ENCODE measurements around the gene GNB1L.

Gene GNB1L

DNA sequence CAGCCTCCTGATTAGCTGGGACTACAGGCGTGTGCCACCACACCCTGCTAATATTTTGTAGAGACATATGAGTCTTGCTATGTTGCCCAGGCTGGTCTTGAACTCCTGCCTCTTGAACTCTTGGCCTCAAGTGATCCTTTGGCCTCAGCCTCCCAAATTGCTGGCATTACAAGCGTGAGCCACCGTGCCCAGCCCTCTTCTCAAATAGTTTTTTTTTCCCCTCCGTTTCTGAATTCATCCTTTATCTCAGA is 82.3 kb downstream of the GNB1L start:
- H3K27ac Mint-ChIP-seq = no peak overlapping the region
- ATAC-seq (ENCODE audit: low read depth) = no peak
- no peak overlapping the region for H3K4me3 Mint-ChIP-seq
- no peak for DNase-seq (ENCODE audit: low spot score in 2 of 2)
- H3K4me1 Mint-ChIP-seq = peaks cover 29% of the 10 kb centered on the region
- H3K36me3 Mint-ChIP-seq = no peaks in the 10 kb centered on the region
- H3K27me3 Mint-ChIP-seq = peaks cover 46% of the 10 kb centered on the region
- no peaks in the 10 kb centered on the region for H3K9me3 Mint-ChIP-seq

DNA sequence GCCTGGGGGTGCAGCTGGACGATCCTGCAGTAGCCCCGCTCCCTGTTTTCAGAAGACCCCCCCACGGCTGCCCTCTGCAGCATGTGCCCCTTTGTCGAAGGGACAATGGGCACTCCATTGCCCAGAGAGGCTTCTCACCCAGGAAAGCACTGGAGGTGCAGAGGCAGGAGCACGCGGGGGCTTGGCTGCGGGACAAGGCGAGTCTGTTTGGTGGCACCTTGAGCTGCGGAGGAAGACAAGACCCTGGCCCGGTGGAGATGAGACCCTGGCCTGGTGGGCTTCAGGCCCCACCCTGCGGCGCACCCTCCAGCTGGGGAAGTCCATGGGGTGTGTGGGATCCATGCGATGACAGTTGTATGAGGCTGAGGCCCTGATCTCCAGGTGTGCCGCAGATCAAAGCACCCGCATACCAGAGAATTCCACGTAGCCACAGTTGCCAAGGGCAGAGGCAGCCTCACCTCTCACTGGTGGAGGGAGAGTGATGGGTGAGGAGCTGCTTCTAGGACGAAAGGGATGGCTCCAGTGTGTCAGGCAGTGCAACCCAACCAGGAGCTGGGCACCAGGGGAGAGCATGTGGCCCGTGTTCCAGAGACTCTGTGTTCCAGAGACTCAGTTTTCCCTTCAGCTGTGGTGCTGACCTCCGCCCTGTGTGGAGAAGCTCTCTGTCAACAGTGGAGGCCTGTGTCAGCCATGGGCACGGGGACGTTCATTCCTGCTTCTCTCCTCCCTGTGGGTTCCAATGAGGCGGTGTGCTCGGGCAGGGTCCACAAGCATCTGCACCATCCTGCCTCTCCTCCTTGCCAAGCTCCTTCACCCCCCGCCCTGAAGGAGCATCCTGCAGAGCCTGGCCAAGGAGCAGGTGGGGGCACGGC is 84.1 kb downstream of the GNB1L start:
- Mint-ChIP-seq H3K4me1 (peaks cover 25% of the 10 kb centered on the region), H3K36me3 (no peaks in the 10 kb centered on the region), H3K4me3 (no peak overlapping the region), H3K27ac (no peak overlapping the region), H3K27me3 (peaks cover 37% of the 10 kb centered on the region), H3K9me3 (no peaks in the 10 kb centered on the region)
- DNase-seq (ENCODE audit: low spot score in 2 of 2) (no peak), ATAC-seq (ENCODE audit: low read depth) (no peak)

DNA sequence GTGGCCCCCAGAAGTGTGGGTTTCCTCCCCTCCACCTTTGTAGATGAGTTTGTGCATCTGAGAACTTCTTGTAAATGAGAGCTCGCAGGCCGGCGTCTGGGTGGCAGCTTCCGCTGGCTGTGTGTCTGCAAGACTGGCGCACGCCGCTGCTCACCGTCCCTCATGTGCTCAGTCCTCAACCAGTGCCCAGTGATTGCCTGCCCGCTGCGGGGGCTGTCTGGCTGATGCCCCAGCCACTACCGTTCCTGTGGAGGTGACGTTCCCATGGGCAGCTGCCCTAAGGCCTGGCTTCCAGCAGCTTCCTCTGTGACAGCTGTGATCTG is 85.3 kb downstream of the GNB1L start:
- Mint-ChIP-seq H3K36me3 (no peaks in the 10 kb centered on the region), H3K27me3 (peaks cover 39% of the 10 kb centered on the region), H3K4me3 (no peak overlapping the region), H3K27ac (no peak overlapping the region), H3K4me1 (peaks cover 24% of the 10 kb centered on the region), H3K9me3 (no peaks in the 10 kb centered on the region)
- no peak for DNase-seq (ENCODE audit: low spot score in 2 of 2)
- ATAC-seq (ENCODE audit: low read depth) = no peak

DNA sequence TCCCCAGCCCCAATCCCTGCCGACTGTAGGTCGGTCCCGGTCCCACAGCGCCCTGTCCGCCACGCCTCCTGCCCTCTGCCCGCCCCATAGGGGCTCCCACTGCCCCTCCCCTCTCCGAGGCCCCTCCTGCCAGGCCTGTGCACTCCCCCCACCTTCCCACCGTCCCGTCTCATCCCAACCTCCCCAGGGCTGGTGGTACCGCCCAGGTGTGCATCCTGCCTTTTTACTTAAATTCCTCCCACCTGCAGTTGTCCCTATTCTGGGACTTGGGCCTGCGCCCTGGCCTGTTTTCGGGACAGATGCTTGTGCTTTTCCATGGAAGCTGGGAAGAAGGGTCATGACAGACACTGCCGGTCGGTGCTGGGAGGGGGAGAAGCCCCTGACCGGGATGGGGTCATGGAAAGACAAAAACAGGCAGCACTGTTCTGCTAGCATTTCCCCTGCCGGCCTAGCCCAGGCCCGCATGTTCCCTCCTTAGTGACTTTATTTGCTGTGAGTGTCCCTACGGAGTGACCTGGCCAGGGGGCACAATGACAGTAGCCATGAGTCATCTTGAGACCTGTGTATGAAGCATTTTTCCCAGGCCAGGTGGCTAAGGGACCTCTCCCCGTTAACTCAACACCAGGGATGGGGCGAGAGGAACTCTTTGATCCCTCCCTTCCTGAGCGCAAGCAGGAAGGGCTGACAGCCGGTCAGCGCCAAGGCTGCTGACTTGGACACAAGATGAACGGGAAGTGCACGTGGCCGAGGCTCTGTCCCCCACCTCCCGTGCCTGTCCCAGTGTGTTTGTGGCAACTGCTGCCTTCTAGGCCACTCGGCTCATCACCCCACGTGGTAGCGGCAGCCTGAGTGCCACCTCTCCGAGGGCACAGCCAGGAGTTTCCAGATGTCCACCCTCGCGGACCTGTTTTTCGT is 87.0 kb downstream of the GNB1L start:
- peak; percentile 14 for ATAC-seq (ENCODE audit: low read depth)
- peak overlapping the region; percentile 73 for H3K27ac Mint-ChIP-seq
- H3K27me3 Mint-ChIP-seq = peaks cover 34% of the 10 kb centered on the region
- no peaks in the 10 kb centered on the region for H3K9me3 Mint-ChIP-seq
- H3K4me1 Mint-ChIP-seq = peaks cover 13% of the 10 kb centered on the region
- H3K4me3 Mint-ChIP-seq = peak overlapping the region; percentile 32
- no peak for DNase-seq (ENCODE audit: low spot score in 2 of 2)
- no peaks in the 10 kb centered on the region for H3K36me3 Mint-ChIP-seq

DNA sequence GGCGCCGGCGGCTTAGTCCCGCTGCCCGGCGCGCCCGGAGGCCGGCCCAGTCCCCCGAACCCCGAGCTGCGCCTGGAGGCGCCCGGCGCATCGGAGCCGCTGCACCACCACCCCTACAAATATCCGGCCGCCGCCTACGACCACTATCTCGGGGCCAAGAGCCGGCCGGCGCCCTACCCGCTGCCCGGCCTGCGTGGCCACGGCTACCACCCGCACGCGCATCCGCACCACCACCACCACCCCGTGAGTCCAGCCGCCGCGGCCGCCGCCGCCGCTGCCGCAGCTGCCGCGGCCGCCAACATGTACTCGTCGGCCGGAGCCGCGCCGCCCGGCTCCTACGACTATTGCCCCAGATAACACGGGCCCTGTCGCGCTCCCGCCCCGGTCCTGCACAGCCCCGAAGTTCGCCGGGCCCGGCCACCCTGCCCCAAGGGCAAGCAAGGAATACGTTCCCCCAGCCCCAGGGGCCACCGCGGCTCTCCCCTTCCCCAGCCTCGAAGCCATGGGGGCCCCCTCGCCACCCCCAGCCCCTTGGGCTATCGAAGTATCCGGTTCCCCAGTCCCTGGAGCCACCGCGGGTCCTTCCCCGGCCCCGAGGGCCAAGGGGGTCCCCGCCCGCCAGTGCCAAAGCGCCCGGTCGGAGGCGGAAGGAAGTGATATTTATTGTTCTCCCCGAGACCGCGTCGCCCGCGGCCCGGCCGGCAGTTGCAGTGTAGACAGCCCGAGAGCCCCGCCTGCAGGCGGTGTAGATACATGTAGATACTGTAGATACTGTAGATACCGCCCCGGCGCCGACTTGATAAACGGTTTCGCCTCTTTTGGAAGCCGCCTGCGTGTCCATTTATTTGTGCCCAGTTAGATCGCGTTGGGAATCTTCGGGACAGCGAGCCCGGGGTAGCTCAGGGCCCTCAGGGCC is 87.9 kb downstream of the GNB1L start:
- peak in 1 of 2 donors; percentile 36 for DNase-seq (ENCODE audit: low spot score in 2 of 2)
- H3K4me3 Mint-ChIP-seq = peak overlapping the region; percentile 49
- H3K9me3 Mint-ChIP-seq = no peaks in the 10 kb centered on the region

DNA sequence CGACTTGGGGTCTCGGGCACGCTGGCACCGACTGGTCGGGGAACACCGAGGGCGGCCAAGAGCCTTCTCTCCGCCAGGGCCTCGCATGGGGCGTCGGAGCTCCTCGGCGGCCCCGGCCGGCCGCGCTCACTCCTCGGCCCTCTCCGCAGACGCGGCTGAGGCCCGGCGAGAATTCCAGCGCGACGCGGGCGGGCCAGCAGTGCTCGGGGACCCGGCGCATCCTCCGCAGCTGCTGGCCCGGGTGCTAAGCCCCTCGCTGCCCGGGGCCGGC is 88.5 kb downstream of the GNB1L start:
- no peaks in the 10 kb centered on the region for H3K36me3 Mint-ChIP-seq
- no peak for ATAC-seq (ENCODE audit: low read depth)
- no peak for DNase-seq (ENCODE audit: low spot score in 2 of 2)
- peaks cover 10% of the 10 kb centered on the region for H3K4me1 Mint-ChIP-seq
- no peak overlapping the region for H3K27ac Mint-ChIP-seq
- no peaks in the 10 kb centered on the region for H3K9me3 Mint-ChIP-seq
- no peak overlapping the region for H3K4me3 Mint-ChIP-seq
- H3K27me3 Mint-ChIP-seq = peaks cover 36% of the 10 kb centered on the region

More for the DNA sequence above, 87.9 kb downstream of the GNB1L start:
- Mint-ChIP-seq H3K27me3 (peaks cover 34% of the 10 kb centered on the region), H3K36me3 (no peaks in the 10 kb centered on the region), H3K4me1 (peaks cover 11% of the 10 kb centered on the region), H3K27ac (peak overlapping the region; percentile 73)
- peak; percentile 77 for ATAC-seq (ENCODE audit: low read depth)

DNA sequence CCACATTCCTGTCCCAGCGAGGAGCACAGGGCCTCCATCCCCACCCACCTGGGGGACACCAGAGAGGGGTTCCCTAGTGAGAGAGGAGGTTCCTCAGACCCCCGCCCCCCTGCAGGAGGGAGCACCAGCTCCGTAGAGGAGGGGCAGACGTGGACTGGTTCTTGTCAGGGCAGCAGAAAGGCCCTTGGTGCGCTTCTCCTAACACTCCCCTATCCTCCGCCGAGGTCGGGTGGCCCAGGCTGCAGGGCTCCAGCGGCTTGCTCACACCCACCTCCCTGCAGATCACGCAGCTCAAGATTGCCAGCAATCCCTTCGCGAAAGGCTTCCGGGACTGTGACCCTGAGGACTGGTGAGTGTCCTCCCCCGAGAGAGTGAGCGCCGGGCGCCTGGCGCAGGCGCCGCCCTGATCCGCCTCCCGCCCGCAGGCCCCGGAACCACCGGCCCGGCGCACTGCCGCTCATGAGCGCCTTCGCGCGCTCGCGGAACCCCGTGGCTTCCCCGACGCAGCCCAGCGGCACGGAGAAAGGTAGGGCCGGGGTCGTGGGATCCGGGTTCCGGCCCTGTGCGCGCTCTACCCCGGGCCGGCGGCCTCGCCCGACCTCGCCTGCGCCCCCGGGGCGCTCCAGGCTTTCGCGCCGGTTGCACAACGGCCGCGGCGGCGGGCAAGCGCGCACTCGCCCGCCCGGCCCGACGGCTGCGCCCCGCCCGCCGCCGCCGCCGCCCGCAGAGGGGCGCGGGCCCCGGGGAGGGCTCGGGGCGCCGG is 89.0 kb downstream of the GNB1L start:
- DNase-seq (ENCODE audit: low spot score in 2 of 2) (no peak), ATAC-seq (ENCODE audit: low read depth) (no peak)
- Mint-ChIP-seq H3K9me3 (no peaks in the 10 kb centered on the region), H3K4me3 (peak overlapping the region; percentile 24), H3K4me1 (peaks cover 10% of the 10 kb centered on the region), H3K27me3 (peaks cover 35% of the 10 kb centered on the region), H3K36me3 (no peaks in the 10 kb centered on the region), H3K27ac (no peak overlapping the region)

DNA sequence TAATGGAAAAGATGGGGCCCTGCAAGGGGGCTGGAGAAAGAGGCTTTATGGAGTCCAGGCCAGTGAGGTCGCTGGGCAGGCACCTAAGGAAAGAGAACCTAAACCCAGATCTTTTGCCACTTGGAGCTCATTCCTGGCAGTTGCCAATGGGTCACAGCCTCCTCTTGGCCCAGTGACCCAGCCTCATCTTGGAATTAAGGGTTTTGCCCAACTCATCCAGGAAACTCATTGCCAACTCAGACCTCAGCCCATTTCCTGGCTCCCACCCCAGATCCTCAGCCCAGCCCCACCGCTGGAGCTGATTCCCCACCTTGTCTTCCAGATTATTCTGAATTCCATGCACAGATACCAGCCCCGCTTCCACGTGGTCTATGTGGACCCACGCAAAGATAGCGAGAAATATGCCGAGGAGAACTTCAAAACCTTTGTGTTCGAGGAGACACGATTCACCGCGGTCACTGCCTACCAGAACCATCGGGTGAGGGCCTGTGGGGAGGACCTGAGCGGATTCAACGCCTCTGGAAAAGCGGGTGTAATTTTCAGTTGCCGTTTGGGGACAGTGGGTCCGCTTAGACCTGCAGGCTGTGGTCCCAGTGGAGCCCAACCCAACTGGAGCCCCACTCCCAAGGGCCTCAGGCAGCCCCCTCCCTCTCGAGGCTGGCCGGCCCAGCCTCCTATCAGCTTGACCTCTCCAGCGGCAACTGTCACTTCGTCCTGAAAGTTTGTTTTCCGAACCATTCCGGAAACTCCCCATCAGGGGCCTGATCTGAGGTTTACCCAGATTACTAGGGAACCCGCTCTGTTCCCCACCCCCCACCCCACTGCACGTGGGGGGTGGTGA is 89.8 kb downstream of the GNB1L start:
- DNase-seq (ENCODE audit: low spot score in 2 of 2) (no peak), ATAC-seq (ENCODE audit: low read depth) (no peak)
- Mint-ChIP-seq H3K27ac (no peak overlapping the region), H3K36me3 (peaks cover 4% of the 10 kb centered on the region), H3K4me3 (peak overlapping the region; percentile 0), H3K27me3 (peaks cover 33% of the 10 kb centered on the region), H3K4me1 (peaks cover 15% of the 10 kb centered on the region), H3K9me3 (no peaks in the 10 kb centered on the region)

DNA sequence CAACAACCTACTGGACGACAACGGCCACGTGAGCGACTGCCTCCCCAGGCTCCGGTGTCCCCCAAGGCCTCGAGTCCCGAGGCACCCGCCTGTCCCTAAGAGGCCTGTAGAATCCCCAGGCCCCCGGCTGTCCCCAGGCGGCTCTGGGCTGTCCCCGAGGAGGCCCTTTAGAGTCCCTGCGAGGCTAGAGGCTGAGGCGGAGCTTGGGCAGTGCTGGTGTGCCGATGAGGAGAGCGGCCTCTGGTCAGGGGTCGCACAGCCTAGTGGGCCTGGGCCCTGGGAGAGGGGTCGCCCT is 90.4 kb downstream of the GNB1L start:
- Mint-ChIP-seq H3K36me3 (peaks cover 5% of the 10 kb centered on the region), H3K9me3 (no peaks in the 10 kb centered on the region), H3K4me1 (peaks cover 19% of the 10 kb centered on the region), H3K27ac (no peak overlapping the region), H3K4me3 (no peak overlapping the region), H3K27me3 (peaks cover 33% of the 10 kb centered on the region)
- ATAC-seq (ENCODE audit: low read depth) (no peak), DNase-seq (ENCODE audit: low spot score in 2 of 2) (no peak)

DNA sequence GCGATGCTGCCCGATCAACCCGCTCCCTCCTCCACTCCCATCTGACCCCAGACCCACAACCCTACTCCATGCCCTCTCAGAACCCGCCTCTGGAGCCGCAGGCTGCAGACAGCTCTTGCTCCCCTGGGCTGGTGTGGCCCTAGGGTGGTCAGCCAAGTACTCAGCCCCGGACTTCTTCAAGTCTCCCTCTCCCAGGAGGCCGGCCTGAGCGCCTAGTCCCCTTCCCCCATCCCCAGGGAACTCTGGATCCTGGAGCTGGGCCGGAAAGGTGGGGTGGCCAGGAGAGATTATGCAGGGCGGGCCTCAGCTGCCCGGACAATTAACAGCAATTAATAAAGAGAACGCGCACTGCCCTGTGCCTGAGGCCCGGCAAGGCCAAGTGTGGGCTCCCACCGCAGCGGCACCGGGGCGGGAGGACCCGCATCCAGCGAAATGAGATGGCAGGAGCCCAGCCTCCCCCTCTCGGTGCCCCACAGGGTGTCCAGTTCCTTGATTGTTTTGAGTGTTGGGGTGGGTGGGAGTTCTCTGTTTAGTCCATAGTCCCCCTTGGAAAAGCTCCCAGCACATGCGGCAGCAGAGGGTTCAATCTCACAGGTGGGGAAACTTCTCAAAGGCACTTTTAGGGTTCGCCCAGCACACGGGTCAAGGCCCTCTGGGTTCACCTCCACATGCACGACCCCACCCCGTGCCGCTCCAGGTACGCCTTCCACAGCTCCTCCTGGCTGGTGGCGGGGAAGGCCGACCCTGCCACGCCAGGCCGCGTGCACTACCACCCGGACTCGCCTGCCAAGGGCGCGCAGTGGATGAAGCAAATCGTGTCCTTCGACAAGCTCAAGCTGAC is 91.0 kb downstream of the GNB1L start:
- DNase-seq (ENCODE audit: low spot score in 2 of 2) (no peak), ATAC-seq (ENCODE audit: low read depth) (no peak)
- H3K27me3 Mint-ChIP-seq = peaks cover 33% of the 10 kb centered on the region
- H3K27ac Mint-ChIP-seq = no peak overlapping the region
- no peak overlapping the region for H3K4me3 Mint-ChIP-seq
- peaks cover 19% of the 10 kb centered on the region for H3K4me1 Mint-ChIP-seq
- peaks cover 5% of the 10 kb centered on the region for H3K36me3 Mint-ChIP-seq
- no peaks in the 10 kb centered on the region for H3K9me3 Mint-ChIP-seq

DNA sequence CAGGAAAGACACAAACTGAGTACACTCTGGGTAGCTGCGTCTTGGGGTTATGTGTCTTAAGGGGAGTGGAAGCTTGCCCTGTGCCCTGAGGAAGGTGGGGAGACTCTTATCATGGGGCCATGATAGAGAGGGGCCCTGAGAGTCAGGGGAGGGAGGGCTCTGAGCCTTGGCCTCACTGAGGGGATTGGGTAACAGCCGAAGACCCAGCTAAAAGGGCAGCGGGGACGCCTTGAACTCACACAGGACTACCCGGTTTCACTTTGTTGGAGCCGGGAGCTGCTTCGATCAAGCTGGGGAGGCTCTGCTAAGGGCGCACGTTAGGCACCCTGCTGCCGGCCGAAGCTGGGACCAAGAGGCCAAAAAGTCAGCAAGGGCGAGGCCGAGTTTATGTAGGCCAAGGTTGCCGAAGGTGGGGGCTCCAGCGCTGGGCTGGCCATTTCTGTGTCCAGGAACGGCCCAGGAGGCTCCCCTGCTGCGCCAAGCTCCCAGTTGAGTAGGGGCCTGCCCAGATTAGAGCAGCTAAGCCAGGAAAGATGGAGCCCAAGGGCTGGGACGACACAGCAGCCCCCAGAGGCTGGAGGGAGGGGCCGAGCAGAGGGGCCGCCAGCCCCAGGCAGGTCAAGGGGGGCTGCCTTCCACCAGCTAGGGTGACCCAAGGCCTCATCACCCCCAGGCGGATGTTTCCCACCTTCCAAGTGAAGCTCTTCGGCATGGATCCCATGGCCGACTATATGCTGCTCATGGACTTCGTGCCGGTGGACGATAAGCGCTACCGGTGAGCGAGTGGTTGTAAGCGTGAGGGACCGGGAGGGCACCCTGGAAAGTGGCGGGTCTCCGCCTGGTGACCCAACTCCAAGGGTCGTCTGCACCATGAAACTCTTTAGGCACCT is 91.9 kb downstream of the GNB1L start:
- Mint-ChIP-seq H3K9me3 (no peaks in the 10 kb centered on the region), H3K36me3 (peaks cover 5% of the 10 kb centered on the region), H3K27me3 (peaks cover 32% of the 10 kb centered on the region), H3K4me1 (peaks cover 19% of the 10 kb centered on the region), H3K27ac (no peak overlapping the region), H3K4me3 (no peak overlapping the region)
- ATAC-seq (ENCODE audit: low read depth) (no peak), DNase-seq (ENCODE audit: low spot score in 2 of 2) (no peak)

Data from memory B cell (primary cell).